AG04450 (cell line): ENCODE measurements around the gene GDA. TPM values are rescaled to one million over a fixed set of nuclear protein-coding genes. Genes with fewer than 3 reads are reported as not detected.

Experiments used
- CTCF ChIA-PET: fragments of 300-600, 350-600 bp; formaldehyde crosslinking; extraction: SDS; loops from one replicate; lab custom pipeline; 2022; ENCODE audit warnings: antibody characterized with exemption, inconsistent platforms; lab: Charles Lee
- POLR2A ChIA-PET: fragments of 350-600 bp; formaldehyde crosslinking; extraction: SDS; loops from one replicate; lab custom pipeline; 2021; ENCODE audit warnings: antibody characterized with exemption, inconsistent platforms; lab: Yijun Ruan, JAX
- DNase-seq: peaks from one replicate; pipeline ENCODE4 v3.0.0-alpha.2; 2011; ENCODE audit warnings: low read depth, low spot score
- H3K27ac ChIP-seq: one replicate; pipeline ENCODE4 v1.5.1; 2012; ENCODE audit warnings: low read depth, low read length, control low read depth
- H3K27me3 ChIP-seq: one replicate; pipeline ENCODE4 v1.6.0; 2012; ENCODE audit warnings: low read length; ENCODE audit not compliant: control insufficient read depth, insufficient read depth
- H3K4me3 ChIP-seq: 2 replicates; pipeline ENCODE4 v1.5.1; 2011; ENCODE audit warnings: mild to moderate bottlenecking, low read depth, low read length, control low read depth
- H3K9me3 ChIP-seq: 2 replicates; pipeline ENCODE4 v1.5.1; 2012; ENCODE audit warnings: low read length; ENCODE audit not compliant: control insufficient read depth, insufficient read depth
- CTCF ChIP-seq: IDR thresholded peaks from 2 replicates; pipeline ENCODE4 v1.5.1; 2011; ENCODE audit warnings: low read depth, low read length, control low read depth, inconsistent platforms
- polyA plus RNA-seq: library from polyadenylated mRNA; depleted of rRNA; stranded (reverse); fragments of >200 nt; gene quantifications from 2 replicates; pipeline ENCODE4 v1.2.3, GENCODE V29; 2011

Gene GDA
- polyA plus RNA-seq, 1 experiment = not detected

- no peak for DNase-seq
- Histone ChIP-seq H3K27me3 (peaks cover 5% of the 10 kb centered on the region), H3K27ac (no peak overlapping the region), H3K4me3 (no peak overlapping the region), H3K9me3 (no peaks in the 10 kb centered on the region; the same call in 1 of the 2 replicates)
- no peak for TF ChIP-seq CTCF
- ChIA-PET CTCF (no interaction called here), POLR2A (no interaction called here)
These were observed 1.6 kb upstream of the GDA start for GRCh38 chr9:72147676-72148075.

GRCh38 chr9:72150127-72150526, 887 bp downstream of the GDA start:
- DNase-seq = no peak
- Histone ChIP-seq H3K27ac (no peak overlapping the region), H3K9me3 (no peaks in the 10 kb centered on the region; the same call in 1 of the 2 replicates), H3K4me3 (no peak overlapping the region), H3K27me3 (peaks cover 5% of the 10 kb centered on the region)
- TF ChIP-seq CTCF = no peak
- ChIA-PET POLR2A (no interaction called here), CTCF (no interaction called here)

GRCh38 chr9:72150661-72151060, 1.4 kb downstream of the GDA start:
- Histone ChIP-seq H3K4me3 (no peak overlapping the region), H3K27me3 (peaks cover 5% of the 10 kb centered on the region), H3K27ac (no peak overlapping the region), H3K9me3 (no peaks in the 10 kb centered on the region; the same call in 1 of the 2 replicates)
- TF ChIP-seq CTCF = no peak
- ChIA-PET POLR2A (no interaction called here), CTCF (no interaction called here)
- no peak for DNase-seq

- H3K4me3 ChIP-seq = no peak overlapping the region
- ChIA-PET POLR2A (no interaction called here), CTCF (no interaction called here)
These were observed 1.9 kb downstream of the GDA start for GRCh38 chr9:72151104-72151503.

More at GRCh38 chr9:72151104-72151503, 1.9 kb downstream of the GDA start:
- DNase-seq = no peak
- Histone ChIP-seq H3K9me3 (no peaks in the 10 kb centered on the region; the same call in 1 of the 2 replicates), H3K27ac (no peak overlapping the region), H3K27me3 (peaks cover 5% of the 10 kb centered on the region)
- TF ChIP-seq CTCF = no peak
